HepG2 (cell line): Measurements from ENCODE around the gene NCF4. TPM values are rescaled to one million over a fixed set of nuclear protein-coding genes. Genes with fewer than 3 reads are reported as not detected.

ENCODE experiments used
- ARNT ChIP-seq: fragments of 450-650 bp; IDR thresholded peaks from 2 replicates; pipeline ENCODE4 v1.6.1; 2017
- BCL3 ChIP-seq: sonication (generic); formaldehyde crosslinking; IDR thresholded peaks from 2 replicates; pipeline ENCODE4 v1.5.1; 2020; ENCODE audit warnings: mild to moderate bottlenecking, missing genetic modification reagents, moderate library complexity
- MYC ChIP-seq: sonication (generic); formaldehyde crosslinking; IDR thresholded peaks from 2 replicates; pipeline ENCODE4 v1.9.0; 2021; ENCODE audit warnings: missing genetic modification reagents, borderline replicate concordance
- PRDM10 ChIP-seq: sonication (generic); formaldehyde crosslinking; IDR thresholded peaks from 2 replicates; pipeline ENCODE4 v1.4.0; 2020; ENCODE audit warnings: low read depth, missing genetic modification reagents
- REST ChIP-seq, 2 experiments: IDR thresholded peaks; 2 replicates each; pipeline ENCODE4 v1.6.1; 2011 to 2012; ENCODE audit warnings: low read length in 2 of 2, borderline replicate concordance in 1 of 2, low read depth in 1 of 2, mild to moderate bottlenecking in 1 of 2, moderate library complexity in 1 of 2
- THRA ChIP-seq: sonication (generic); formaldehyde crosslinking; IDR thresholded peaks from 2 replicates; pipeline ENCODE4 v1.4.0; 2020; ENCODE audit warnings: missing genetic modification reagents, borderline replicate concordance
- ZBED4 ChIP-seq: sonication (generic); formaldehyde crosslinking; IDR thresholded peaks from 2 replicates; pipeline ENCODE4 v1.4.0; 2020; ENCODE audit warnings: missing genetic modification reagents, borderline replicate concordance
- ZGPAT ChIP-seq: IDR thresholded peaks from 2 replicates; pipeline ENCODE4 v1.6.1; 2016; ENCODE audit warnings: mild to moderate bottlenecking
- ZNF160 ChIP-seq: sonication (generic); formaldehyde crosslinking; IDR thresholded peaks from 2 replicates; pipeline ENCODE4 v1.8.0; 2022; ENCODE audit warnings: mild to moderate bottlenecking, inconsistent platforms, missing genetic modification reagents
- ZNF451 ChIP-seq: sonication (generic); formaldehyde crosslinking; IDR thresholded peaks from 2 replicates; pipeline ENCODE4 v1.5.0; 2020; ENCODE audit warnings: mild to moderate bottlenecking, missing genetic modification reagents
- ZNF569 ChIP-seq: sonication (generic); formaldehyde crosslinking; IDR thresholded peaks from 2 replicates; pipeline ENCODE4 v1.5.0; 2020; ENCODE audit warnings: mild to moderate bottlenecking, missing genetic modification reagents, moderate library complexity, borderline replicate concordance
- ZNF780A ChIP-seq: sonication (generic); formaldehyde crosslinking; IDR thresholded peaks from 2 replicates; pipeline ENCODE4 v1.8.0; 2022; ENCODE audit warnings: mild to moderate bottlenecking, missing genetic modification reagents, moderate library complexity
- polyA plus RNA-seq, 8 experiments: library from polyadenylated mRNA; depleted of rRNA in 3 of 8; stranded (reverse) in 7 of 8; unstranded in 1 of 8; fragments of >200 nt; fragmentation: Illumina TruSeq in 4 of 8; extraction: Trizol in 4 of 8; gene quantifications; 2 replicates each; pipeline versions ENCODE4 v1.2.1 to v1.2.3, GENCODE V29; 2011 to 2016; ENCODE audit warnings: low read depth in 4 of 8, missing spikeins in 1 of 8, mixed read lengths in 1 of 8; ENCODE audit not compliant: insufficient read depth in 1 of 8
- total RNA-seq, 5 experiments: library from RNA; depleted of rRNA; stranded (reverse); fragments of >200 nt; fragmentation: Illumina TruSeq; extraction: Trizol; gene quantifications; 2 replicates each; pipeline ENCODE4 v1.2.3, GENCODE V29; 2016; ENCODE audit warnings: low read depth in 1 of 5

Gene NCF4
- total and polyA plus RNA-seq, 2 of the 13 experiments (the other 11 are each of a cell fraction or from before 2014, with no cell fraction given), result not detected

- TF ChIP-seq THRA (CRISPR knock-in tag) (0 out of 2 replicates have a peak, but pooled peaks have one; percentile 40), BCL3 (no peak), ZBED4 (CRISPR knock-in tag) (no peak), REST (IDR thresholded peaks at IDR 0.05; ENCODE audit: borderline replicate concordance in 1 of 2, low read depth in 1 of 2, low read length in 2 of 2) (no peak), MYC (CRISPR knock-in tag) (no peak), ZNF160 (CRISPR knock-in tag) (no peak), ZGPAT (CRISPR knock-in tag) (peak; percentile 57), PRDM10 (CRISPR knock-in tag) (no peak), ZNF569 (CRISPR knock-in tag) (no peak), ZNF780A (CRISPR knock-in tag) (0 out of 2 replicates have a peak, but pooled peaks have one; percentile 35), ARNT (no peak), ZNF451 (CRISPR knock-in tag) (no peak)
Measured at GRCh38 chr22:36856121-36856791, 4.5 kb upstream of the NCF4 start (continued).
